Stimulated activated CD8-positive, alpha-beta memory T cell treated with anti-CD3 and anti-CD28 coated beads, Interleukin-12 subunit alpha, Interleukin-12 subunit beta, amount 100 ng/mL, for 4 hours (primary cell): ENCODE data around the gene KCNJ5.

Experiments
- DNase-seq: peaks from one replicate; pipeline ENCODE4 v3.0.0-alpha.2; 2020; ENCODE audit warnings: low read depth

Gene KCNJ5

GRCh38 chr11:128933481-128934178, 42.5 kb downstream of the KCNJ5 start:
- no peak for DNase-seq

- no peak for DNase-seq
Measured at GRCh38 chr11:128934351-128934750, 43.2 kb downstream of the KCNJ5 start.

GRCh38 chr11:128934926-128935325, 43.8 kb downstream of the KCNJ5 start:
- no peak for DNase-seq

GRCh38 chr11:128936606-128937251, 45.6 kb downstream of the KCNJ5 start:
- DNase-seq = no peak

- DNase-seq = no peak
Measured at GRCh38 chr11:128937480-128937879, 46.3 kb downstream of the KCNJ5 start.

- DNase-seq = no peak
Measured at GRCh38 chr11:128938156-128938885, 47.2 kb downstream of the KCNJ5 start.

- no peak for DNase-seq
Measured at GRCh38 chr11:128939591-128939990, 48.4 kb downstream of the KCNJ5 start.

- no peak for DNase-seq
Measured at GRCh38 chr11:128940156-128940555, 49.0 kb downstream of the KCNJ5 start.

GRCh38 chr11:128940603-128941002, 49.4 kb downstream of the KCNJ5 start:
- no peak for DNase-seq

GRCh38 chr11:128941110-128941509, 50.0 kb downstream of the KCNJ5 start:
- DNase-seq = no peak

- DNase-seq = no peak
Measured at GRCh38 chr11:128941573-128942271, 50.6 kb downstream of the KCNJ5 start.

- no peak for DNase-seq
Measured at GRCh38 chr11:128942272-128942612, 51.1 kb downstream of the KCNJ5 start.

GRCh38 chr11:128942817-128943427, 51.8 kb downstream of the KCNJ5 start, which contains the start of gene TP53AIP1:
Gene TP53AIP1 (minus strand): TSS chr11:128942871. CDS start chr11:128937818, 5,053 bp downstream.
- DNase-seq = no peak

- no peak for DNase-seq
Measured at GRCh38 chr11:128943428-128943976, 52.3 kb downstream of the KCNJ5 start.

- no peak for DNase-seq
Measured at GRCh38 chr11:128946648-128947047, 55.5 kb downstream of the KCNJ5 start.

- no peak for DNase-seq
Measured at GRCh38 chr11:128947773-128948172, 56.6 kb downstream of the KCNJ5 start.

GRCh38 chr11:128948583-128948982, 57.4 kb downstream of the KCNJ5 start:
- no peak for DNase-seq

GRCh38 chr11:128949791-128950454, 58.8 kb downstream of the KCNJ5 start:
- no peak for DNase-seq

- no peak for DNase-seq
Measured at GRCh38 chr11:128953151-128953550, 62.0 kb downstream of the KCNJ5 start.

GRCh38 chr11:128955636-128956035, 64.5 kb downstream of the KCNJ5 start:
- DNase-seq = no peak
